22Rv1 (cell line): ENCODE results near the gene PML.

Experiments used
- ZFX ChIP-seq: fragments of 450-650 bp; IDR thresholded peaks from 2 replicates; pipeline ENCODE4 v1.6.1; 2017; ENCODE audit warnings: antibody characterized with exemption, borderline replicate concordance
- TF ChIP-seq, protein P1 (sequence below): fragments of 450-650 bp; IDR thresholded peaks from 2 replicates; pipeline ENCODE4 v1.5.1; 2017; ENCODE audit warnings: mild to moderate bottlenecking

DNA sequence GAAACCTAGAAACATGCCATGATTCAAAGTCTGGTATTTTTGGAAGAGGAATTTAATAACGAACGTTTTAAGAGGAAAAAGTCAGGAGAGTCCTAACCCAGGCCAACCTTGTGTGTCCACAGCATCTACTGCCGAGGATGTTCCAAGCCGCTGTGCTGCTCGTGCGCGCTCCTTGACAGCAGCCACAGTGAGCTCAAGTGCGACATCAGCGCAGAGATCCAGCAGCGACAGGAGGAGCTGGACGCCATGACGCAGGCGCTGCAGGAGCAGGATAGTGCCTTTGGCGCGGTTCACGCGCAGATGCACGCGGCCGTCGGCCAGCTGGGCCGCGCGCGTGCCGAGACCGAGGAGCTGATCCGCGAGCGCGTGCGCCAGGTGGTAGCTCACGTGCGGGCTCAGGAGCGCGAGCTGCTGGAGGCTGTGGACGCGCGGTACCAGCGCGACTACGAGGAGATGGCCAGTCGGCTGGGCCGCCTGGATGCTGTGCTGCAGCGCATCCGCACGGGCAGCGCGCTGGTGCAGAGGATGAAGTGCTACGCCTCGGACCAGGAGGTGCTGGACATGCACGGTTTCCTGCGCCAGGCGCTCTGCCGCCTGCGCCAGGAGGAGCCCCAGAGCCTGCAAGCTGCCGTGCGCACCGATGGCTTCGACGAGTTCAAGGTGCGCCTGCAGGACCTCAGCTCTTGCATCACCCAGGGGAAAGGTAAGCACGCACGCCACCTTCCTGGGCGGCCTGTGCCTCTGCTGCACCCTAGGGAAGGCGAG lies 28.4 kb downstream of the PML start:
- TF ChIP-seq, protein P1, sequence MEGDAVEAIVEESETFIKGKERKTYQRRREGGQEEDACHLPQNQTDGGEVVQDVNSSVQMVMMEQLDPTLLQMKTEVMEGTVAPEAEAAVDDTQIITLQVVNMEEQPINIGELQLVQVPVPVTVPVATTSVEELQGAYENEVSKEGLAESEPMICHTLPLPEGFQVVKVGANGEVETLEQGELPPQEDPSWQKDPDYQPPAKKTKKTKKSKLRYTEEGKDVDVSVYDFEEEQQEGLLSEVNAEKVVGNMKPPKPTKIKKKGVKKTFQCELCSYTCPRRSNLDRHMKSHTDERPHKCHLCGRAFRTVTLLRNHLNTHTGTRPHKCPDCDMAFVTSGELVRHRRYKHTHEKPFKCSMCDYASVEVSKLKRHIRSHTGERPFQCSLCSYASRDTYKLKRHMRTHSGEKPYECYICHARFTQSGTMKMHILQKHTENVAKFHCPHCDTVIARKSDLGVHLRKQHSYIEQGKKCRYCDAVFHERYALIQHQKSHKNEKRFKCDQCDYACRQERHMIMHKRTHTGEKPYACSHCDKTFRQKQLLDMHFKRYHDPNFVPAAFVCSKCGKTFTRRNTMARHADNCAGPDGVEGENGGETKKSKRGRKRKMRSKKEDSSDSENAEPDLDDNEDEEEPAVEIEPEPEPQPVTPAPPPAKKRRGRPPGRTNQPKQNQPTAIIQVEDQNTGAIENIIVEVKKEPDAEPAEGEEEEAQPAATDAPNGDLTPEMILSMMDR, result no peak
- no peak for TF ChIP-seq ZFX
